HepG2 (cell line): ENCODE measurements around the gene LGALS1. TPM values are rescaled to one million over a fixed set of nuclear protein-coding genes. Genes with fewer than 3 reads are reported as not detected.

Source experiments
- BRF2 ChIP-seq: sonication (generic); formaldehyde crosslinking; IDR thresholded peaks from 2 replicates; pipeline ENCODE4 v1.8.1; 2022; ENCODE audit warnings: mild to moderate bottlenecking, missing genetic modification reagents
- CHD4 ChIP-seq: fragments of 200-600 bp; sonication (generic); IDR thresholded peaks from 2 replicates; pipeline ENCODE4 v1.7.0; 2017; ENCODE audit warnings: mild to moderate bottlenecking, low read length, borderline replicate concordance
- FOSL1 ChIP-seq: sonication (generic); formaldehyde crosslinking; IDR thresholded peaks from 2 replicates; pipeline ENCODE4 v1.9.0; 2021; ENCODE audit warnings: missing genetic modification reagents, borderline replicate concordance
- FOXO1 ChIP-seq: sonication (generic); formaldehyde crosslinking; IDR thresholded peaks from 2 replicates; pipeline ENCODE4 v1.4.0; 2020; ENCODE audit warnings: missing genetic modification reagents
- GRHL1 ChIP-seq: sonication (generic); formaldehyde crosslinking; conservative IDR thresholded peaks from 2 replicates; pipeline ENCODE4 v1.8.0; 2022; ENCODE audit warnings: missing genetic modification reagents
- HDAC6 ChIP-seq: fragments of 200-600 bp; sonication (generic); IDR thresholded peaks from 2 replicates; pipeline ENCODE4 v1.7.0; 2017; ENCODE audit warnings: mild to moderate bottlenecking, antibody characterized with exemption, low read length, low read depth
- HNRNPUL1 ChIP-seq: fragments of 200-400 bp; formaldehyde crosslinking; IDR thresholded peaks from 2 replicates; pipeline ENCODE4 v1.6.1; 2017; ENCODE audit warnings: low read depth, mild to moderate bottlenecking, low read length, moderate library complexity
- MED13 ChIP-seq: sonication (generic); formaldehyde crosslinking; IDR thresholded peaks from 2 replicates; pipeline ENCODE4 v1.5.0; 2020; ENCODE audit warnings: missing genetic modification reagents
- MYC ChIP-seq: sonication (generic); formaldehyde crosslinking; IDR thresholded peaks from 2 replicates; pipeline ENCODE4 v1.9.0; 2021; ENCODE audit warnings: missing genetic modification reagents, borderline replicate concordance
- PCBP1 ChIP-seq: fragments of 200-400 bp; formaldehyde crosslinking; IDR thresholded peaks from 2 replicates; pipeline ENCODE4 v1.6.1; 2017; ENCODE audit warnings: mild to moderate bottlenecking, low read depth, low read length, borderline replicate concordance
- POGZ ChIP-seq: sonication (generic); formaldehyde crosslinking; IDR thresholded peaks from 2 replicates; pipeline ENCODE4 v1.4.0; 2020; ENCODE audit warnings: mild to moderate bottlenecking, missing genetic modification reagents
- TAF1 ChIP-seq: sonication (generic); formaldehyde crosslinking; IDR thresholded peaks from 2 replicates; pipeline ENCODE4 v1.4.0; 2020; ENCODE audit warnings: missing genetic modification reagents
- TBP ChIP-seq: sonication (generic); formaldehyde crosslinking; IDR thresholded peaks from 2 replicates; pipeline ENCODE4 v1.5.0; 2020; ENCODE audit warnings: missing genetic modification reagents
- TGIF2 ChIP-seq: IDR thresholded peaks from 2 replicates; pipeline ENCODE4 v1.6.1; 2016; ENCODE audit warnings: control low read depth, missing compliant biosample characterization
- ZBTB42 ChIP-seq: sonication (generic); formaldehyde crosslinking; IDR thresholded peaks from 2 replicates; pipeline ENCODE4 v1.5.0; 2020; ENCODE audit warnings: mild to moderate bottlenecking, missing genetic modification reagents
- ZC3H13 ChIP-seq: sonication (generic); formaldehyde crosslinking; IDR thresholded peaks from 2 replicates; pipeline ENCODE4 v1.8.1; 2023; ENCODE audit warnings: mild to moderate bottlenecking, missing genetic modification reagents, moderate library complexity
- ZFY ChIP-seq: sonication (generic); formaldehyde crosslinking; IDR thresholded peaks from 2 replicates; pipeline ENCODE4 v1.4.0; 2020; ENCODE audit warnings: missing genetic modification reagents
- ZMAT3 ChIP-seq: sonication (generic); formaldehyde crosslinking; conservative IDR thresholded peaks from 2 replicates; pipeline ENCODE4 v1.7.0; 2021; ENCODE audit warnings: missing genetic modification reagents
- ZMYM3 ChIP-seq: sonication (generic); formaldehyde crosslinking; IDR thresholded peaks from 2 replicates; pipeline ENCODE4 v1.5.1; 2020; ENCODE audit warnings: mild to moderate bottlenecking, missing genetic modification reagents
- ZNF136 ChIP-seq: sonication (generic); formaldehyde crosslinking; IDR thresholded peaks from 2 replicates; pipeline ENCODE4 v1.8.1; 2022; ENCODE audit warnings: low read depth, mild to moderate bottlenecking, moderate library complexity, missing genetic modification reagents
- ZNF484 ChIP-seq: sonication (generic); formaldehyde crosslinking; IDR thresholded peaks from 2 replicates; pipeline ENCODE4 v1.5.1; 2020; ENCODE audit warnings: mild to moderate bottlenecking, low read depth, missing genetic modification reagents, borderline replicate concordance
- ZNF589 ChIP-seq: sonication (generic); formaldehyde crosslinking; conservative IDR thresholded peaks from 2 replicates; pipeline ENCODE4 v1.8.0; 2022; ENCODE audit warnings: mild to moderate bottlenecking, moderate library complexity, missing genetic modification reagents
- polyA plus RNA-seq, 8 experiments: library from polyadenylated mRNA; depleted of rRNA in 3 of 8; stranded (reverse) in 7 of 8; unstranded in 1 of 8; fragments of >200 nt; fragmentation: Illumina TruSeq in 4 of 8; extraction: Trizol in 4 of 8; gene quantifications; 2 replicates each; pipeline versions ENCODE4 v1.2.1 to v1.2.3, GENCODE V29; 2011 to 2016; ENCODE audit warnings: low read depth in 4 of 8, missing spikeins in 1 of 8, mixed read lengths in 1 of 8; ENCODE audit not compliant: insufficient read depth in 1 of 8
- total RNA-seq, 5 experiments: library from RNA; depleted of rRNA; stranded (reverse); fragments of >200 nt; fragmentation: Illumina TruSeq; extraction: Trizol; gene quantifications; 2 replicates each; pipeline ENCODE4 v1.2.3, GENCODE V29; 2016; ENCODE audit warnings: low read depth in 1 of 5
- TF ChIP-seq, protein P1 (sequence below): sonication (generic); formaldehyde crosslinking; IDR thresholded peaks from 2 replicates; pipeline ENCODE4 v1.4.0; 2020; ENCODE audit warnings: missing genetic modification reagents
- TF ChIP-seq, protein P2 (sequence below): sonication (generic); formaldehyde crosslinking; IDR thresholded peaks from 2 replicates; pipeline ENCODE4 v1.4.0; 2020; ENCODE audit warnings: low read depth, mild to moderate bottlenecking, missing genetic modification reagents

LGALS1 gene
- total and polyA plus RNA-seq, 2 of the 13 experiments (the other 11 are each of a cell fraction or from before 2014, with no cell fraction given) = 103 to 858 TPM

GRCh38 chr22:37633625-37634416 lies 41.6 kb upstream of the LGALS1 start (continued):
- TF ChIP-seq ZNF484 = no peak
- TF ChIP-seq GRHL1 (CRISPR knock-in tag) = no peak
- peak; percentile 30; the same call in 1 of the 2 replicates for TF ChIP-seq POGZ (CRISPR knock-in tag)
- peak; percentile 73 for TF ChIP-seq ZFY
- TF ChIP-seq BRF2 = 0 out of 2 replicates have a peak, but pooled peaks have one; percentile 50
- TF ChIP-seq ZMYM3 (CRISPR knock-in tag) = peak; percentile 75
- no peak for TF ChIP-seq ZNF136 (CRISPR knock-in tag)
- no peak for TF ChIP-seq HDAC6
- TF ChIP-seq PCBP1 = peak; percentile 76; the same call in 1 of the 2 replicates
- TF ChIP-seq, protein P1, sequence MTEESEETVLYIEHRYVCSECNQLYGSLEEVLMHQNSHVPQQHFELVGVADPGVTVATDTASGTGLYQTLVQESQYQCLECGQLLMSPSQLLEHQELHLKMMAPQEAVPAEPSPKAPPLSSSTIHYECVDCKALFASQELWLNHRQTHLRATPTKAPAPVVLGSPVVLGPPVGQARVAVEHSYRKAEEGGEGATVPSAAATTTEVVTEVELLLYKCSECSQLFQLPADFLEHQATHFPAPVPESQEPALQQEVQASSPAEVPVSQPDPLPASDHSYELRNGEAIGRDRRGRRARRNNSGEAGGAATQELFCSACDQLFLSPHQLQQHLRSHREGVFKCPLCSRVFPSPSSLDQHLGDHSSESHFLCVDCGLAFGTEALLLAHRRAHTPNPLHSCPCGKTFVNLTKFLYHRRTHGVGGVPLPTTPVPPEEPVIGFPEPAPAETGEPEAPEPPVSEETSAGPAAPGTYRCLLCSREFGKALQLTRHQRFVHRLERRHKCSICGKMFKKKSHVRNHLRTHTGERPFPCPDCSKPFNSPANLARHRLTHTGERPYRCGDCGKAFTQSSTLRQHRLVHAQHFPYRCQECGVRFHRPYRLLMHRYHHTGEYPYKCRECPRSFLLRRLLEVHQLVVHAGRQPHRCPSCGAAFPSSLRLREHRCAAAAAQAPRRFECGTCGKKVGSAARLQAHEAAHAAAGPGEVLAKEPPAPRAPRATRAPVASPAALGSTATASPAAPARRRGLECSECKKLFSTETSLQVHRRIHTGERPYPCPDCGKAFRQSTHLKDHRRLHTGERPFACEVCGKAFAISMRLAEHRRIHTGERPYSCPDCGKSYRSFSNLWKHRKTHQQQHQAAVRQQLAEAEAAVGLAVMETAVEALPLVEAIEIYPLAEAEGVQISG = no peak
- TF ChIP-seq MYC = no peak
- TF ChIP-seq TBP (CRISPR knock-in tag) = peak; percentile 49; the same call in 1 of the 2 replicates
- TF ChIP-seq CHD4 = no peak
- TF ChIP-seq ZNF589 (CRISPR knock-in tag) = 0 out of 2 replicates have a peak, but pooled peaks have one; percentile 46
- TF ChIP-seq ZC3H13 (CRISPR knock-in tag) = peak; percentile 45; the same call in 1 of the 2 replicates
- no peak for TF ChIP-seq TGIF2
- TF ChIP-seq, protein P2, sequence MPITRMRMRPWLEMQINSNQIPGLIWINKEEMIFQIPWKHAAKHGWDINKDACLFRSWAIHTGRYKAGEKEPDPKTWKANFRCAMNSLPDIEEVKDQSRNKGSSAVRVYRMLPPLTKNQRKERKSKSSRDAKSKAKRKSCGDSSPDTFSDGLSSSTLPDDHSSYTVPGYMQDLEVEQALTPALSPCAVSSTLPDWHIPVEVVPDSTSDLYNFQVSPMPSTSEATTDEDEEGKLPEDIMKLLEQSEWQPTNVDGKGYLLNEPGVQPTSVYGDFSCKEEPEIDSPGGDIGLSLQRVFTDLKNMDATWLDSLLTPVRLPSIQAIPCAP (CRISPR knock-in tag) = no peak
- TF ChIP-seq MED13 (CRISPR knock-in tag) = no peak
- no peak for TF ChIP-seq FOSL1 (CRISPR knock-in tag)
- TF ChIP-seq HNRNPUL1 = no peak
- peak; percentile 42; the same call in 1 of the 2 replicates for TF ChIP-seq FOXO1 (CRISPR knock-in tag)
- no peak; the same call in 1 of the 2 replicates for TF ChIP-seq ZMAT3 (CRISPR knock-in tag)
- TF ChIP-seq TAF1 = peak; percentile 74
- TF ChIP-seq ZBTB42 = peak; percentile 84; the same call in 1 of the 2 replicates
